ENCODE data around the gene PABPN1L.

PABPN1L gene

DNA sequence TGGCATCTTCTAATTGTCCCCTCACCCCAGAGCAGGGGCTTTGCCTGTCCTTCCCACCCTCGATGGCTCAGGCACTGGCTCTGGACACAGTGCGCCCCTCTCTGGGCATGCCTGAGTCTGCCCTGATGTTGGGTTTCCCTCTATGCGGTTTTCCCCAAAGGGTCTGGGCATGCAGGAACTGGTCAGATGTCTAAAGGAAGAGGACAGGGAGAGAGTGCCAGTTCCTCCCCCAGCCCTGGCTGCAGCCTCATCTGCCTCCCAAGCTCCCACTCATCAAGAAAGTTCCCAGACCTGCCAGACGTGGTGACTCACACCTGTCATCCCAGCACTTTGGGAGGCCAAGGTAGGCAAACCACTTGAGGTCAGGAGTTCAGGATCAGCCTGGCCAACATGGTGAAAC is 41.3 kb upstream of the PABPN1L start:
- DNase-seq: no peak
- TF ChIP-seq POLR2A (IDR thresholded peaks at IDR 0.05; ENCODE audit: low read length) (no peak), GATA1 (IDR thresholded peaks at IDR 0.05; ENCODE audit: low read depth, low read length) (no peak)

DNA sequence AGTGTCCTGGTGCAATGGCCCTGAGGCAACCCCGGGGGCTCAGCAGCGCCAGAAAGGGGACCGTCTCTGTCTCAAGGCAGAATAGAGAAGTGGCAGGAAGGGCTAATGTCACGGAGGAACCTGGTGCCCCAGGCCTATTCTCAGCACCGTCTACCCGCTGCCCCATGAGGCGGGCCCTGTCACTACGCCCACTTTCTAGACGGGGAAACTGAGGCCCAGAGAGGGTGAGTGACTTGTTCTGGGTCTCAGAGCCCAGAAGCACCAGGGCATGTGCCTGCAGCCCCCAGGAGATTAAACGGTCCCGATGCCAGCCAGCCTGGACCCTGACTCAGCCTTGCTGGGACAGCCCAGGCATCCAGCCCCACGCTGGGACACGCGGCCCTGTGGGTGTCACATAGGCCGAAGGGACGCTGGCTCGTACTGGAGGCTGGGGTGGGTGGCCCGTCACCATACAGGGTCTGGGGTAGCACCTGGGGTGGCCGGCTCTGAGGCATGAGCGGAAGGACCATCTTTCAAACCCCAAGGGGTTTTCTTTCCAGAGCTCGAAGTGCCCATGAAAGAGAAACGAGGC is 40.2 kb upstream of the PABPN1L start:
- no peak for DNase-seq
- TF ChIP-seq GATA1 (IDR thresholded peaks at IDR 0.05; ENCODE audit: low read depth, low read length): no peak
- TF ChIP-seq POLR2A (IDR thresholded peaks at IDR 0.05; ENCODE audit: low read length): no peak

DNA sequence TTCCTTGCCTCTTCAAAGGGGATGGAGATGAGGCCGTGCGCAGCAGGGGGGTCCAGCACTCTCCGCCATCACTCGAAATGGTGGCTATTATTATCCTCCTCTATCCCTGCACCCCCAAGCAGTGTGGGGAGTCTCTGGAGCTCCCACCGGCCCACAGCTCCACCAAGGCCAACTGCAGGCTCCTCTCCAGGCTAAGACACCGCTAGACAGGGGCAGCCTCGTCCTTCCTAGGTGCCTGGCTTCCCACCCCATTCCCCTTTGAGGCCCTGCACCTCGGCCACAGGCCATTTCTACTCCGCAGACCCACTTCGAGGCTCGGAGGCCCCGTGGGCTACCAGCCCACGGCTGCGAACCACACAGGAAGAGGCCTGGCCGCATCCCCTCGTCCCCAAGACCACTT is 39.6 kb upstream of the PABPN1L start:
- no peak for DNase-seq
- TF ChIP-seq GATA1 (IDR thresholded peaks at IDR 0.05; ENCODE audit: low read depth, low read length) (no peak), POLR2A (IDR thresholded peaks at IDR 0.05; ENCODE audit: low read length) (no peak)

DNA sequence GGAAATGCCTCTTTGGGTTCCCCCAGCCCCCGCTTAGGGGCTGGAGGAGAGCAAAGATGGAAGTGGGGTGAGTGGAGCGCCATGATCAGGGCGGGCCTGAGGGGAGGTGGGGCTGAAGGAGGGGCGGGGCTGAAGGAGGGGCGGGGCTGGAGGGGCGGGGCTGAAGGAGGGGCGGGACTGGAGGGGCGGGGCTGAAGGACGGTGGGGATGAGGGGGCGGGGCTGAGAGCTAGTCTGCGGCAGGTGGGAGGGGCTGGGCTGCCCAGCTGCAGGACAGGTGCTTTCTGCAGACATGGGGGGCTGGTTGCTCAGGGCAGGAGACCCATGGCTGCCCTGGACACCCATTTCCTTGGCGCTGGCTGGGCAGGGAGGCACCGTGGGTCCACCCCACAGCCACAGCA is 39.1 kb upstream of the PABPN1L start:
- peak; percentile 24 to 53 for DNase-seq

DNA sequence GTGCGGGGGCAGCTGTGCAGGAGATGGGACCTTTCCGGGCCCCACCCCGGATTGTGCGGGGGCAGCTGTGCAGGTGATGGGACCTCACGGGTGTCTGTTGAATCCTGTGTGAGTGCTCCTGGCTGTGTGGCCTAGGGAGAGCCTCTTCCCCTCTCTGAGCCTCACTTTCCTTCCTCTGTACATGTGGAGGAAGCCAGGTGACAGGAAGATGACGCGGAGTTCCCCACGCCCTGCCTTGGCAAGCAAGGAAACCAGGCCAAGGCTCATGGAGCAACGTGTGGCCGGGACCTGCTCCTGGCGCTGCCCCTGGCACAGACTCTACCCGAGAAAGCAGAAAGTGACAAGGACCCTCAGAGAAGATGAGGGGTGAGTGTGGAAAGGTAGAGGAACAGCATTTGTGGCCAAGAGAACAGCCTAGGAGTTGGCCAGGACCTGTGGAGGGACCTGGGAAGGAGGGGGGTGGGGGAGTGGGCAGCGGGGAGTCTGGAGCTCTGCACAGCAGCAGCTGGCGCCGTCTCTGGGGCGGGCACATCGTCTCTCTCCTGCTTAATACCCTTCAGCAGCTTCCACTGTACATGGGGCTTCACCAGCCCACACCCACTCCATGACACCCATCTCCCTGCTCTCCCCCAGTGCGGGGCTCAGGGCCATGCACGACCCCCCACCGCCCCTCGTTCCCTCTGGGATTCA is 38.4 kb upstream of the PABPN1L start:
- no peak for TF ChIP-seq GATA1 (IDR thresholded peaks at IDR 0.05; ENCODE audit: low read depth, low read length)
- no peak for TF ChIP-seq POLR2A (IDR thresholded peaks at IDR 0.05; ENCODE audit: low read length)
- no peak for DNase-seq

More for the DNA sequence above, 39.1 kb upstream of the PABPN1L start:
- no peak for TF ChIP-seq GATA1 (IDR thresholded peaks at IDR 0.05; ENCODE audit: low read depth, low read length)
- TF ChIP-seq POLR2A (IDR thresholded peaks at IDR 0.05; ENCODE audit: low read length): no peak

DNA sequence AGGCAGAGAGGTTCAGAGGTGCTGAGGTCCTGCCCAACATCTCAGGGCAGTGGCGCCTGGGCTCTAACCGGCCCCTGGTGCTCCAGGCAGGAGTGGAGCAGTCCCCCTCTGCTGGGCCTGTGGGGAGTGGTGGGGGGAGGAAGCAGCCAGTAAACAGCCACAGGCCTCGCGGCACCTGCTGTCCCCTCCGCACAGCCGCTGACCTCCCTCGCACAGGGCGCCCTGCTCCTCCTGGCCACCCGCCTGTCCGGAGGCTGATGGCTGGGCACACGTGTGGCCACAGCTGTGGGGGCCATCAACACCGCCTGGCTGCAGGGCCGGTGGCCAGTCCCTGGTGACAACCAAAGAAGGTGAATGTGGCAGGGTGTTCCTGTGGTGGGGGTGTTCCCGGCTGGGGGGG is 36.8 kb upstream of the PABPN1L start:
- no peak for DNase-seq
- TF ChIP-seq GATA1 (IDR thresholded peaks at IDR 0.05; ENCODE audit: low read depth, low read length) (no peak), POLR2A (IDR thresholded peaks at IDR 0.05; ENCODE audit: low read length) (no peak)

DNA sequence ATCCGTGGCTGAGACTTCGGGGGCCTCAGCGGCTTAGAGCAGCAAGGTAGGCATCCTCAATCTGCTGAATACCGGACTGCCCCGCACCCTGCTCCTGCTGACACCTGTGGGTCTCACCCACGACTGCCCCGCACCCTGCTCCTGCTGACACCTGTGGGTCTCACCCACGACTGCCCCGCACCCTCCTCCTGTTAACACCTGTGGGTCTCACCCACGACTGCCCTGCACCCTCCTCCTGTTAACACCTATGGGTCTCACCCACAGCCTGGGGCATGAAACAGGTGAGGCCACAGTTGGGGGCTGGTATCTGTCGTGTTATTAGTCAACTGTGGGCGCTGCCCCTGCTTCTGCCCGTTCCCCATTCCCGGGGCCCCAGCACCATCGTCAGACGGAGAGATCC is 36.3 kb upstream of the PABPN1L start:
- no peak for DNase-seq
- TF ChIP-seq POLR2A (IDR thresholded peaks at IDR 0.05; ENCODE audit: low read length) (no peak), GATA1 (IDR thresholded peaks at IDR 0.05; ENCODE audit: low read depth, low read length) (no peak)

DNA sequence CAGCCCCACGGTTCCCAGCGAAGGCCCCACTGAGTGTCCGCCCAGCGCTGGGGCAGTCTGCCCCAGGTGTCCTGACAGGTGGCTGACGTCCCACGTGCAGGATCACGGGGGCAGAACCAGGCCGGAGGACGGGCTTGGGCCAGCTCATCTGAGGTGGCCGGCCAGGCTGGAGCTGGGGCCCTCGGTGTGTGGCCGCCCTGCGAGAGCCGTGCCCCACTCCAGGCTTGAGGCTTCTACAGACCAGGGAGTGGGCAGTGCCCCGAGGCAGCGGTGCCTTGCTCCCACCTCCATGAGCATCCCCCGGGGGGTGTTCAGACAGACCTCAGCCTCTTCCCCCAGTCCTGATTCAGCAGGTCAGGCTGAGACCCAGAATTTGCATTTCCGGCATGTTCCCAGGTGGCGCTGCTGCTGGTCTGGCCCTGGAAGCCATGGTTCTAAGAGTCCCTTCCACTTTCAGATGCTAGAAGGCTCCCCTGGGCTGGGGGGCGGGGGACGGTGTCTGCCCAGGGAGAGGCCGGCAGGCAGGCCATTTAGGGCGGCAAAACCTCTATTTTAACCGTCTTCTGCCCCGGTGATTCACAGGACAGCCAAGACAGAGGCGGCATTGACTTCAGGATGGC is 35.4 kb upstream of the PABPN1L start:
- DNase-seq: no peak
- TF ChIP-seq POLR2A (IDR thresholded peaks at IDR 0.05; ENCODE audit: low read length) (no peak), GATA1 (IDR thresholded peaks at IDR 0.05; ENCODE audit: low read depth, low read length) (no peak)

DNA sequence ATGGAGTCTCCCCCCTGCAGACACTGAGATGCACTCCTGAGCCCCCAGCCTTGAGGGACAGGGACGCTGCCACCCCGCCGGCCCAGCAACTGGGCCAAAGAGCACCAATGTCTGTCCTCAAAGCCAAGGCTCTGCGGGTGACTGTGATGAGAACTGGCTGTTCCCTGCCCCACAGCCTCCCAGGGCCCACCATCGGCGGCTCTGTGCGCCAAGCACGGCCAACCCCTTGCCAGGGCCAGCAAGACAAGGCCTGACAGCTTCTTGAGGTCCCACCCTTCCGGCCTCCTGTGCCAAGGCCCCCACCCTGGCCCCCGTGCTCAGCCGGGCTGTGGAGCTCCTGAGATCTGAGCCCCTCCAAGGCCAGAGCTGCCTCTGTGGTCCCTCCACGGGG is 34.2 kb upstream of the PABPN1L start:
- no peak for DNase-seq

DNA sequence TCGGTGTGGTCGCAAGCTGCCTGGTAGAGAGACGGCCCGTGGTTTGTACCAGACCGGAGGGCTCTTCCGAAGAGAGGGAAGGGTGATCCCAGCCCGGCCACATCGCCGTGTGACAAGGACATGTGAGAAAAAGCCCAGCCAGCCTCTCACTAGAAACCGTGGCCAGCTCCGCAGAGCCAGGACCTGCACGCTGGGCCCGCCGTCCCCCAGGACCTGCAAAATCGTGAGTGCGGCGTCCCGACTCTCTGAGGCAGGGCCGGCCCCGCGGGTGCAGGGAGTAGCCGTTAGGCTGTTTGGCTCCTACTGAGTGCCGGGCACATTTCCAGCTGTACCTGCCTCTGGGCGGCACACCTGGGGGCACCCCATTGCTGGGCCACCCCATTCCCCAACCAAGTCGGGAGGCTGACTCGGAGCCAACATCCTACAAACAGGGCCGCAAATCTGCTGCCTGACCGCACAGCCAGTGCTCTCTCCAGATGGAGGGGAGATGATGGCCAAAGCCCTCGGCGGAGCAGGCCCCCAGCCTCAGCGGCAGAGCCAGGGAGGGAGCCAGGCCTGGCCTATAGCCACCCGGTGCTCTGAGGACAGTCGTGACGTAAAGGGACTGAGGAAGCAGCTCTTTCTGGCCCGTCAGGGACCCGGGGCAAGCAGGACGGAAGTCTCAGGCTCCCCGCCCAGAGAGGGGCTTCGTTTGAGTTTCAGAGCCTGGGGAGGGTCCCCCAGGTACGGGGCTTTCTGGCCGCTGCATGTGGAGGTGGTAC is 33.6 kb upstream of the PABPN1L start:
- no peak for TF ChIP-seq GATA1 (IDR thresholded peaks at IDR 0.05; ENCODE audit: low read depth, low read length)
- TF ChIP-seq POLR2A (IDR thresholded peaks at IDR 0.05; ENCODE audit: low read length): no peak

More for the DNA sequence above, 34.2 kb upstream of the PABPN1L start:
- TF ChIP-seq GATA1 (IDR thresholded peaks at IDR 0.05; ENCODE audit: low read depth, low read length) (no peak), POLR2A (IDR thresholded peaks at IDR 0.05; ENCODE audit: low read length) (no peak)

DNA sequence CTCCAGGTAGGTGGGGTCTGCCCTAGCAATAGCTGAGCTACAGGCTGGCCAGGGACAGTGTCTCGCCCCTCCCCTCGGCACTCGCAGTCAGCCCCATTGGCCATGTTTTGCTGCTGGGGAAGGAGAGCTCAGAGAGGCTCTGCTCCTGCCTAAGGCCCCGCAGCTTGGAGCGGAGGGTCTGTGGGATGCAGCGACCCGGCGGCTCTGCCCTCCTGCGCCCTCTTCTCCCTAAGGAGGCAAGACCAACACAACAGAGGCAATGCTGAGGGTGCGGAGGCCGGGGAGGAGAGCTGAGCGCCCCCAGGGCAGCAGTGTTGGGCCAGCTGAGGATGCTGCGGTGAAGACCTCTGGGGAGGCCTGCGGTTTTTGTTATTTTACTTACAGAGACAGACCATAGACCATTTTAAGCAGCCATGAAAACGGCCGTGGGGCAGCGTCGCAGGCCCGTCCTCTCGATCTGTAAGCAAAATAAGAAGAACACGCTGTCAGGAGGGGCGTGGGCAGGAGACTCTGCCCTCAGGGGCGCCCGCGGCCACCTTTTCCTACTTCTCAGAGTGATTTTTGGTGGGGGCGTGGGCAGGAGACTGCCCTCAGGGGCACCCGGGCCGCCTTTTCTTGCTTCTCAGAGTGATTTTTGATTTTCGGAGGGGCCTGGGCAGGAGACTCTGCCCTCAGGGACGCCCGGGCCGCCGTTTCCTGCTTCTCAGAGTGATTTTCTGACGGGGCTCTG is 31.4 kb upstream of the PABPN1L start:
- TF ChIP-seq POLR2A (IDR thresholded peaks at IDR 0.05; ENCODE audit: low read length) (no peak), GATA1 (IDR thresholded peaks at IDR 0.05; ENCODE audit: low read depth, low read length) (no peak)
- DNase-seq: no peak

More for the DNA sequence above, 33.6 kb upstream of the PABPN1L start:
- DNase-seq: no peak

DNA sequence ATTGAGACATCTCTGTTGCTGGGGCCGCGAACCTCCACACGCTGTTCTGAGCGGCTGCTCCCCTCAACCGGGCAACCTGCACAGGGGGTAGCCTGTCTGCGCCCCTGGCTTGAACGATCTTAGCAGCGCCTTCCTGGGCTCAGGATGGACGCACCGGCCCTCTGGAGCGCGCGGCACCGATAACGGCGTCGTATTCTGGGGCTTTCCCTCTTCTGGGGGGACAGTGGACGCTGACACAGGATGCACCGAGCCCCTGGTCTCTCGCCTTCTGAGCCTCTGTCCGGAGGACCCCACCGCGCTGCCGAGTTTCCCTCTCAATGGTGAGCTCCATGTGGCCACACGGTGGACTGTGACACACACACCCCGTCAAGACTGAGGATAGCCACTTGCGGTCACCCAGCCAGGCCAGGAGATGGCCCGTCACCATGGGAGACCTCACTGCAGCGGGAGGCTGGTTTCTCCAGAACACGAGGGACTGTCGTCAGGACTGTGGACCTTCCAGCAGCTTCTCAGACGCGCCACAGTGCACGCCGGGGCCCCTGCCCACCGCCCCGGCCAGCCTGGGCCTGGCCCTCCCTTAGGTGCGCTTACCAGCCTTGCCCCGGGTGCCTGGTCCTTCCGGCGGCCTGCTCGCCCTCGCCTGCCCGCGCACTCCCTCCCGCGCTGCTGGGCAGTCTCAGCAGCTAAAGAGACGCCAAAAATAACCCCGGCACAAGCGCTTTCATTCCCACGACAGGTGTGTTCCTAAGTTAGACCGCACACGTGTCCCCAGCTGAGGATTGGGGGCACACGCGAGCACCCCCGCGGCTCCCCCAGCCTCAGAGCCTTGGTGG is 30.0 kb upstream of the PABPN1L start:
- TF ChIP-seq POLR2A (IDR thresholded peaks at IDR 0.05; ENCODE audit: low read length) (no peak), GATA1 (IDR thresholded peaks at IDR 0.05; ENCODE audit: low read depth, low read length) (no peak)
- no peak for DNase-seq

DNA sequence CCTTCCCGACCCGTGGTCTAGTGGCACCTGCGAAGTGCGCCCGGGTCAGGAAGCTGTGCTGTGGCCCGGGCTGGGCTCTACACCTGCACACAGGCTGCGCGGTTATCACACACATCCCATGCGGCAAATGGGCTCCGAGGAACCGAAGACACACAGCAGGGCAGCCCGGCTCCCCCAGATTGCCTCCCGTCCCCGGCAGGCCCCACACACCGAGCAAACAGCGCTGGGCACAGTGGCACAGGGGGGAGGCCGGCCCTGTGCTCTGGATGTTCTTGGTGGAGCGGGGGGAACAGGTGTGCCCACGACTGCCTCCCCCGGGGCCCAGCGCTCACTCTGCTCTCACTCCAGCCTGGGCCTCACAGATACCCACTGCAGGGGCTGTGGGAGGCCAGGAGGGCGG is 28.9 kb upstream of the PABPN1L start:
- no peak for DNase-seq
- no peak for TF ChIP-seq POLR2A (IDR thresholded peaks at IDR 0.05; ENCODE audit: low read length)
- TF ChIP-seq GATA1 (IDR thresholded peaks at IDR 0.05; ENCODE audit: low read depth, low read length): no peak
